Thyroid gland (tissue), 4 donors: Measurements from ENCODE around the gene TYMP. TPM values are rescaled to one million over a fixed set of nuclear protein-coding genes. Genes with fewer than 3 reads are reported as not detected.
"Not testable (repeated sequence)": the region's sequence is repeated elsewhere in the genome, so short reads cannot be mapped to it uniquely, and the experiment has no call there.

Experiments used
- DNase-seq, 2 donors: peaks; one replicate each; pipeline ENCODE4 v3.0.0-alpha.2; 2019
- H3K27ac ChIP-seq, 3 donors: fragments of 200-600 bp; sonication (generic); 1 replicate in 2 of 3; 2 replicates in 1 of 3; pipeline ENCODE4 v1.5.1; 2016 to 2019; ENCODE audit warnings: mild to moderate bottlenecking in 1 of 3, moderate library complexity in 1 of 3
- H3K27me3 ChIP-seq: fragments of 200-600 bp; sonication (generic); one replicate; pipeline ENCODE4 v1.5.1; 2019
- H3K36me3 ChIP-seq, 2 donors: fragments of 200-600 bp; sonication (generic); one replicate each; pipeline ENCODE4 v1.5.1; 2016 to 2019
- H3K4me1 ChIP-seq, 2 donors: fragments of 200-600 bp; sonication (generic); one replicate each; pipeline ENCODE4 v1.5.1; 2017 to 2019
- H3K4me3 ChIP-seq, 3 donors: fragments of 200-600 bp; sonication (generic); replicated peaks in 1 of 3; 1 replicate in 2 of 3; 2 replicates in 1 of 3; pipeline ENCODE4 v1.5.1; 2016; ENCODE audit warnings: mild to moderate bottlenecking in 1 of 3
- H3K9me3 ChIP-seq: fragments of 200-600 bp; sonication (generic); one replicate; pipeline ENCODE4 v1.5.1; 2017
- POLR2A ChIP-seq, 2 donors: fragments of 450-650 bp; IDR thresholded peaks; one replicate each; pipeline ENCODE4 v1.6.1; 2017; ENCODE audit warnings: antibody characterized with exemption in 2 of 2, mild to moderate bottlenecking in 2 of 2, moderate library complexity in 1 of 2
- WGBS, 2 donors: methylation state at CpG; one replicate each; pipeline ENCODE4 v1.1.5; 2017; 5-methylcytosine and 5-hydroxymethylcytosine counted together
- intact Hi-C: fragments of 100-400 bp; cut with DNase I; formaldehyde crosslinking; loops from one replicate; pipeline ENCODE4 v1.15.1; 2023
- total RNA-seq, 4 donors: library from RNA; depleted of rRNA; stranded (reverse); fragments of >200 nt; gene quantifications; one replicate each; pipeline ENCODE4 v1.2.3, GENCODE V29; 2016
- TF ChIP-seq, protein P1 (sequence below), 6 experiments: fragments of 200-600 bp in 3 of 6; fragments of 450-650 bp in 3 of 6; sonication (generic) in 3 of 6; IDR thresholded peaks; one replicate each; pipeline ENCODE4 v1.5.1; 2016 to 2019; ENCODE audit warnings: antibody characterized with exemption in 6 of 6, mild to moderate bottlenecking in 2 of 6, inconsistent platforms in 1 of 6, moderate library complexity in 1 of 6

TYMP gene
- total RNA-seq, 4 donors from 2014 or later: 28.0 to 61.0 (median 33.6) TPM

DNA sequence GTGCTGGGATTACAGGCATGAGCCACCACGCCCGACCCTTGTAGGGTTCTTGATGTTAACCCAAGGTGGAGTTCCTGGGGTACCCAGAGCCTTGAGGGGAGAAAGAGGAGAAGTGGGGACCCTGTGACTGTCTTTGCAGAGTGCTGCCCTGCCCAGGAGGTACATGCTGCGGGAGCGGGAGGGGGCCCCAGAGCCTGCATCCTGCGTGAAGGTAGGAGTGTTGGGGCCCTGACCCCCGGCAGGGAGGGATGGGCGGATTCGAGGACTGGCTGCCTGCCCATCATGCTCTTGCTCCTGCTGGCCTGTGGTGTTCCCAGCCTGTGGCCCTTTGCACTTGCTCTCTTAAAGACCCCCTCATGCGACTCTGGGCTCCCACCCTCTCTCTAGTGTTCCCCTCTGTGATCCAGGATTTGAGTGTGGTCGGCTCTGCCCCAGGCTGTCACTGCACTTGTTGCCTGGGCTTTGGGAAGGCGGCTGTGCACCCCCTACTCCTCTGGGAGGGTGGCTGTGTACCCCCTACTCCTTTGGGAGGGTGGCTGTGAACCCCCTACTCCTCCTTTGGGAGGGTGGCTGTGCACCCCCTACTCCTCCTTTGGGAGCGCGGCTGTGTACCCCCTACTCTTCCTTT is 8.9 kb downstream of the TYMP start:
- no peak overlapping the region for H3K4me3 ChIP-seq
- peaks cover 29 to 45% of the 10 kb centered on the region in 2 donors for H3K36me3 ChIP-seq
- H3K4me1 ChIP-seq: peaks cover 7 to 10% of the 10 kb centered on the region in 2 donors
- no peaks in the 10 kb centered on the region for H3K9me3 ChIP-seq
- DNase-seq: no peak
- intact Hi-C loops: loop anchor here (5.0 kb wide), 1 partner anchor 61 kb away; the partner anchor contains the start of gene CHKB
- no peaks in the 10 kb centered on the region for H3K27me3 ChIP-seq
- H3K27ac ChIP-seq: no peak overlapping the region
- TF ChIP-seq POLR2A (IDR thresholded peaks at IDR 0.05): no peak
- TF ChIP-seq, protein P1, sequence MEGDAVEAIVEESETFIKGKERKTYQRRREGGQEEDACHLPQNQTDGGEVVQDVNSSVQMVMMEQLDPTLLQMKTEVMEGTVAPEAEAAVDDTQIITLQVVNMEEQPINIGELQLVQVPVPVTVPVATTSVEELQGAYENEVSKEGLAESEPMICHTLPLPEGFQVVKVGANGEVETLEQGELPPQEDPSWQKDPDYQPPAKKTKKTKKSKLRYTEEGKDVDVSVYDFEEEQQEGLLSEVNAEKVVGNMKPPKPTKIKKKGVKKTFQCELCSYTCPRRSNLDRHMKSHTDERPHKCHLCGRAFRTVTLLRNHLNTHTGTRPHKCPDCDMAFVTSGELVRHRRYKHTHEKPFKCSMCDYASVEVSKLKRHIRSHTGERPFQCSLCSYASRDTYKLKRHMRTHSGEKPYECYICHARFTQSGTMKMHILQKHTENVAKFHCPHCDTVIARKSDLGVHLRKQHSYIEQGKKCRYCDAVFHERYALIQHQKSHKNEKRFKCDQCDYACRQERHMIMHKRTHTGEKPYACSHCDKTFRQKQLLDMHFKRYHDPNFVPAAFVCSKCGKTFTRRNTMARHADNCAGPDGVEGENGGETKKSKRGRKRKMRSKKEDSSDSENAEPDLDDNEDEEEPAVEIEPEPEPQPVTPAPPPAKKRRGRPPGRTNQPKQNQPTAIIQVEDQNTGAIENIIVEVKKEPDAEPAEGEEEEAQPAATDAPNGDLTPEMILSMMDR (IDR thresholded peaks at IDR 0.05): no peak
- 91 to 95% methylated on average over 11 to 13 of the region's 13 CpGs for WGBS, 2 donors

DNA sequence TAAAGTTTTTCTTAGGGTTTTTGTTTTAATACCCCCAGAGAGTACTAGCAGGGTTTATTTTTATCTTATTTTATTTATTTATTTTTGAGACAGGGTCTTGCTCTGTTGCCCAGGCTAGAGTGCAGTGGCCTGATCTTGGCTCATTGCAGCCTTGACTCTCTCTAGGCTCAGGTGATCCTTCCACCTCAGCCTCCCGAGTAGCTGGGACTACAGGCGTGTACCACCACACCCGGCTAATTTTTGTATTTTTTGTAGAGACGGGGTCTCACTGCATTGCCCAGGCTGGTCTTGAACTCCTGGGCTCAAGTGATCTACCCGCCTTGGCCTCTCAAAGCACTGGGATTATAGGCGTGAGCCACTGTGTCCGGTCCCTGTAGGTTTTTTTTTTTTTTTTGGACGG is 9.6 kb downstream of the TYMP start:
- not testable (repeated sequence) for H3K27ac ChIP-seq, DNase-seq, H3K4me3 ChIP-seq, H3K27me3 ChIP-seq, H3K9me3 ChIP-seq
- intact Hi-C loops: loop anchor here (5.0 kb wide), 1 partner anchor 62 kb away; the partner anchor contains the start of gene CHKB
- H3K4me1 ChIP-seq: peaks cover 7 to 10% of the 10 kb centered on the region in 2 donors
- 98% methylated on average over 8 of the region's 8 CpGs for WGBS, 2 donors
- H3K36me3 ChIP-seq: peaks cover 29 to 45% of the 10 kb centered on the region in 2 donors

DNA sequence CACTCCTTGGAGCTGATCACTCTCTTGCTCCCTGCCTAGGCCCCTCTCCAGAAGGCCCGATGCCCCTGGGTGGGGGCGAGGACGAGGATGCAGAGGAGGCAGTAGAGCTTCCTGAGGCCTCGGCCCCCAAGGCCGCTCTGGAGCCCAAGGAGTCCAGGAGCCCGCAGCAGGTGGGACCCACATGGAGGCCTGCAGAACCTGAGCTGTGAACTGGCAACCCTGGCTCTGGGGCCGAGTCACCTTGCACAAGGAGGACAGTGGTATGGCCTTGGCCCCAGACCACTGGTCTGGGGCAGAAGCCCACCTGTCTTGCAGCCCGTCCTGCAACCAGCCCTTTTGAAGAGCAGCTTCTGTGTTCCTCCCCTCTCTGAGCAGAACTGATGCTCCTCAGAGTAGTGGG is 10.7 kb downstream of the TYMP start:
- DNase-seq: no peak
- Histone ChIP-seq H3K36me3 (peaks cover 29 to 45% of the 10 kb centered on the region in 2 donors), H3K27me3 (no peaks in the 10 kb centered on the region), H3K4me1 (peaks cover 0 to under 1% of the 10 kb centered on the region in 2 donors), H3K9me3 (no peaks in the 10 kb centered on the region), H3K4me3 (no peak overlapping the region), H3K27ac (no peak overlapping the region)
- TF ChIP-seq, protein P1 (IDR thresholded peaks at IDR 0.05): no peak
- TF ChIP-seq POLR2A (IDR thresholded peaks at IDR 0.05): no peak
- 97 to 98% methylated on average over 5 to 7 of the region's 8 CpGs for WGBS, 2 donors
- intact Hi-C loops: no loop called here

DNA sequence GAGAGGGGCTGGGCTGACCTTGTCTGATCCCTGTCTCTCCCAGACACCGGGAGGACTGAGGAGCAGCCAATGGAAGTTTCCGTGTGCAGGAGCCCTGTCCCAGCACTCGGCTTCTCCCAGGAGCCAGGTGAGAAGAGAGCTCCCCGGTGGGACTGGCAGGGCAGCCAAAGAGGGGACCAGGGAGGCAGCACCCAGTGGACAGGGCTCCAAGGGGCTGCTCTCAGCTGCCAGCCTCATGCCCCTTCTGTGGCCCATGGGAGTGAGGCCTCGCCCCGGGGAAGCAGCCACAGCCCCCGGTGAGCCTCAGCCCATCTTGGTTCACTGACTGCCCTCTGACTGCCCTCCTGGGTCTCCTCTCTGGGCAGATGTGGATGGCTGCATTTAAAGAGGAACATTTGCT is 11.2 kb downstream of the TYMP start:
- no peak for DNase-seq
- TF ChIP-seq, protein P1 (IDR thresholded peaks at IDR 0.05): no peak
- TF ChIP-seq POLR2A (IDR thresholded peaks at IDR 0.05): no peak
- WGBS, 2 donors: 100% methylated on average over 1 to 3 of the region's 7 CpGs
- Histone ChIP-seq H3K36me3 (peaks cover 29 to 42% of the 10 kb centered on the region in 2 donors), H3K4me3 (no peak overlapping the region), H3K4me1 (no peaks in the 10 kb centered on the region), H3K9me3 (no peaks in the 10 kb centered on the region), H3K27me3 (no peaks in the 10 kb centered on the region), H3K27ac (no peak overlapping the region)
- intact Hi-C loops: no loop called here

DNA sequence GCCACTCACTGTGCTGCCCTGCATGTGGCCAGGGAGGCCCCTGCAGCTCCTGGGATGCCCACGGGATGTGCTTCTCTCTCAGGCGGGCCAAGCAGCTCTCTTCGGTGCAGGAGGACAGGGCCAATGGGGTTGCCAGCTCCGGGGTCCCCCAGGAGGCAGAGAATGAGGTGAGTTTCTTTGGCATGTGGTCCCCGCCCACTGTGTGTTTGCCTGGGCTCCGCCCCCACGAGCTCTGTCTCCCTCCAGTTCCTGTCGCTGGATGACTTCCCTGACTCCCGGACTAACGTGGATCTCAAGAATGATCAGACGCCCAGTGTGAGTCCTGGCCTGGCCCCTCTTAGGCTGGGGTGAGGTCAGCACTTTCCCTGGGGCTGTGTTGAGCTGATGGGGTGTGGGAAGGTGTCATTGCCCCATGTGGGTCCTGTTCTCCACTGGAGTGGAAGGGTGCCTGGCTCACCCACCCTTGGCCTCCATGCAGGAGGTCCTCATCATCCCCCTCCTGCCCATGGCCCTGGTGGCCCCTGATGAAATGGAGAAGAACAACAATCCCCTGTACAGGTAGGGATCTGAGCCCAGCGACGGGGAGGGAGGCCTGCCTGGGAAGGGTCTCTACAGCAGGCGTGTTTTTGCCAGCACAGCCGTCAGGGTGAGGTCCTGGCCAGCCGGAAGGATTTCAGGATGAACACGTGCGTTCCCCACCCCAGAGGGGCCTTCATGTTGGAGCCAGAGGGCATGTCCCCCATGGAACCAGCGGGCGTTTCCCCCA is 12.1 kb downstream of the TYMP start:
- TF ChIP-seq, protein P1 (IDR thresholded peaks at IDR 0.05): no peak
- TF ChIP-seq POLR2A (IDR thresholded peaks at IDR 0.05): no peak

More for the DNA sequence above, 12.1 kb downstream of the TYMP start:
- no peak for DNase-seq
- H3K4me3 ChIP-seq: no peak overlapping the region
- H3K4me1 ChIP-seq: no peaks in the 10 kb centered on the region
- no peaks in the 10 kb centered on the region for H3K9me3 ChIP-seq
- intact Hi-C loops: no loop called here
- peaks cover 19 to 33% of the 10 kb centered on the region in 2 donors for H3K36me3 ChIP-seq
- H3K27me3 ChIP-seq: no peaks in the 10 kb centered on the region
- WGBS, 2 donors: 88 to 95% methylated on average over 3 to 17 of the region's 20 CpGs
- no peak overlapping the region for H3K27ac ChIP-seq
